Measurements from ENCODE around the gene AZU1. TPM values are rescaled to one million over a fixed set of nuclear protein-coding genes. Genes with fewer than 3 reads are reported as not detected.

Gene AZU1
- total and polyA plus RNA-seq, 2 of the 8 experiments (the other 6 are each of a cell fraction or from before 2014, with no cell fraction given) = 0.80 to 1.3 TPM

- no peak overlapping the region for H3K56ac ChIP-seq (replicated peaks; ENCODE audit: insufficient read length, low read depth, low read length)
- H2AK5ac ChIP-seq (ENCODE audit: low read depth, low read length) = no peak overlapping the region
- no peak overlapping the region; the same call in 1 of the 2 replicates for H2BK15ac ChIP-seq (ENCODE audit: low read length)
- no peak overlapping the region; the same call in 1 of the 2 replicates for H3K18ac ChIP-seq (ENCODE audit: extremely low read depth, low read length)
- CTCF ChIA-PET (ENCODE audit: partially characterized antibody) = interaction anchor here (0.7 kb wide), 1 partner anchor 91 kb away, joined by 3 read pairs; no protein-coding TSS in a partner anchor
- no peak for DNase-seq (ENCODE audit: low read depth in 1 of 2, low spot score in 2 of 2)
- H4K20me1 ChIP-seq (replicated peaks in 1 of 2; ENCODE audit: control insufficient read depth in 1 of 2, insufficient read depth in 2 of 2, low read length in 2 of 2) = peaks cover 0 to 8% of the 10 kb centered on the region in 2 experiments
- H3K4ac ChIP-seq (replicated peaks; ENCODE audit: insufficient read length, low read depth, low read length) = no peak overlapping the region
- H3K23me2 ChIP-seq (ENCODE audit: low read depth, low read length) = peaks cover 10% of the 10 kb centered on the region; the same call in 1 of the 2 replicates
- no peaks in the 10 kb centered on the region for H3K9me3 ChIP-seq (ENCODE audit: insufficient read depth in 2 of 2, low read depth in 1 of 2, low read length in 1 of 2)
- no peak overlapping the region for H3K14ac ChIP-seq (ENCODE audit: insufficient read length)
- peaks cover 0 to 5% (median 3%) of the 10 kb centered on the region in 4 experiments; a peak in 6 of 7 replicates for H3K4me1 ChIP-seq (replicated peaks in 1 of 4; ENCODE audit: control insufficient read depth in 3 of 4, insufficient read depth in 4 of 4, low read length in 3 of 4)
- H2BK20ac ChIP-seq (ENCODE audit: low read length) = no peak overlapping the region
- no peak overlapping the region for H2BK120ac ChIP-seq (replicated peaks; ENCODE audit: low read depth, low read length)
- peak overlapping the region; percentile 55 to 62 for H3K4me2 ChIP-seq (ENCODE audit: insufficient read depth in 1 of 2, low read depth in 2 of 2, low read length in 2 of 2)
- 21% methylated on average over 5 of the region's 35 CpGs; no CpG with 5 or more reads in 1 of the 2 experiments for WGBS, 2 experiments (ENCODE audit: extremely low coverage in 1 of 2, insufficient coverage in 1 of 2, insufficient read length in 1 of 2, insufficient replicate concordance in 2 of 2, low coverage in 1 of 2, low lambda C conversion rate in 2 of 2, missing lambda C conversion rate in 1 of 2)
- peak overlapping the region in 2 of 4 experiments; percentile 8 to 44; a peak in 3 of 8 replicates for H3K4me3 ChIP-seq (ENCODE audit: extremely low read depth in 1 of 4, insufficient read depth in 2 of 4, low read depth in 3 of 4, low read length in 4 of 4)
- H3K79me1 ChIP-seq (ENCODE audit: low read depth, low read length) = no peaks in the 10 kb centered on the region
- H3K27me3 ChIP-seq (replicated peaks in 1 of 4; ENCODE audit: control insufficient read depth in 3 of 4, extremely low read depth in 1 of 4, insufficient read depth in 3 of 4, low read length in 3 of 4) = peaks cover 9 to 25% (median 13%) of the 10 kb centered on the region in 4 experiments
- no peak overlapping the region for H3K23ac ChIP-seq (ENCODE audit: insufficient read length)
- no peak overlapping the region for H2AFZ ChIP-seq (ENCODE audit: low read length)
- peak overlapping the region; percentile 80 for H4K91ac ChIP-seq (replicated peaks; ENCODE audit: insufficient read length, low read length)
- H3K79me2 ChIP-seq (ENCODE audit: control insufficient read depth in 1 of 2, insufficient read depth in 2 of 2, low read length in 2 of 2) = no peaks in the 10 kb centered on the region
- H2BK5ac ChIP-seq (ENCODE audit: low read depth, low read length) = peak overlapping the region; percentile 77; the same call in 1 of the 2 replicates
- H3K9ac ChIP-seq (replicated peaks in 1 of 4; ENCODE audit: extremely low read depth in 1 of 4, low read depth in 3 of 4, low read length in 3 of 4) = no peak overlapping the region
- POLR2A ChIA-PET (ENCODE audit: partially characterized antibody) = interaction anchor here (1.3 to 1.7 kb wide), 2 partner anchors 58 to 123 kb away, joined by 5 read pairs; partner anchors contain the start of gene WDR18
- H3K27ac ChIP-seq (ENCODE audit: low read depth, low read length) = no peak overlapping the region
- no peaks in the 10 kb centered on the region for H3K36me3 ChIP-seq (ENCODE audit: control insufficient read depth in 2 of 4, insufficient read depth in 4 of 4, low read length in 3 of 4)
- H4K5ac ChIP-seq (ENCODE audit: insufficient read length, low read depth, low read length) = peak overlapping the region; percentile 52
- TF ChIP-seq TBP (IDR thresholded peaks at IDR 0.05; ENCODE audit: low read depth, low read length) (no peak), RNF2 (IDR thresholded peaks at IDR 0.05; ENCODE audit: borderline replicate concordance, low read depth, low read length, missing control alignments, poor library complexity, severe bottlenecking) (peak; percentile 66)
- FAIRE-seq = no peak
- peak overlapping the region; percentile 92; the same call in 1 of the 2 replicates for H2BK12ac ChIP-seq (ENCODE audit: low read depth, low read length)
- H4K8ac ChIP-seq (ENCODE audit: extremely low read depth, insufficient read depth, low read length) = peak overlapping the region; percentile 93; the same call in 1 of the 2 replicates
These were observed 33.6 kb downstream of the AZU1 start for GRCh38 chr19:861141-861755.
